Measurements from ENCODE around the gene CCDC126. TPM values are rescaled to one million over a fixed set of nuclear protein-coding genes. Genes with fewer than 3 reads are reported as not detected.

The CCDC126 gene
- total and polyA plus RNA-seq, 9 of the 15 experiments (the other 6 are each of a cell fraction or from before 2014, with no cell fraction given) = 3.0 to 16.2 (median 5.2) TPM

DNA sequence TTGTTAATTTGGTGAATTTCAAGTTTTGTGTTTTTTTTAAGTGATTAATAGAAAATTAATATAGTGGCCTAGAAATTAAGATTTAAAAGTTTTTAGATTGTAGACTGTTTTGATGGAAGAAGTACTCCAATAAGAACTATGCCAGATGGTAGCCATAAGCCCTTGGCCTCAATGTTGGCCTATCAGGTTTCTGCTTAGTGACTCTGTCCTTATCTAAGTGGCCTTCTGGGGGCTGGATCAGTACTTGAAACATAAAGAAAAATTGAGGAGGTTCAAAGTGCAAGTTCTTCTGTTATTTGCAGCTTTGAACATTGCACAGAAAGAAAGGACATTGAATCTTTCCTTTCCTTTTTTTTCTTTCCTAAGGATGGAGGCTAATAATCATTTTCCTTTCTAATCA, 9.9 kb downstream of the CCDC126 start:
- peak; percentile 38 to 67 (median 49) for DNase-seq (ENCODE audit: extremely low read depth in 1 of 4, low spot score in 3 of 4)
- Histone ChIP-seq H4K20me1 (replicated peaks; ENCODE audit: control insufficient read depth, insufficient read depth, low read length) (no peaks in the 10 kb centered on the region), H3K27me3 (ENCODE audit: control insufficient read depth in 2 of 2, insufficient read depth in 2 of 2, low read length in 2 of 2) (no peaks in the 10 kb centered on the region), H2AFZ (ENCODE audit: low read depth, low read length) (no peak overlapping the region), H3K4me2 (ENCODE audit: insufficient read depth, low read length) (no peak overlapping the region), H3K4me3 (no peak overlapping the region), H3K79me2 (ENCODE audit: control insufficient read depth, insufficient read depth, low read length) (no peaks in the 10 kb centered on the region), H3K27ac (ENCODE audit: extremely low read depth, low read depth, low read length) (no peak overlapping the region), H3K4me1 (replicated peaks in 1 of 2; ENCODE audit: control insufficient read depth in 2 of 2, insufficient read depth in 2 of 2, low read length in 2 of 2) (peaks cover 0 to 9% of the 10 kb centered on the region in 2 experiments; a peak in 2 of 5 replicates), H3K9me1 (ENCODE audit: control insufficient read depth, insufficient read depth, low read length) (no peaks in the 10 kb centered on the region), H3K9me3 (replicated peaks; ENCODE audit: control insufficient read depth, insufficient read depth, low read depth, low read length) (no peaks in the 10 kb centered on the region; the same call in 1 of the 2 replicates), H3K9ac (ENCODE audit: insufficient read depth in 1 of 2, low read depth in 2 of 2, low read length in 2 of 2) (no peak overlapping the region), H3K36me3 (ENCODE audit: control insufficient read depth, insufficient read depth, low read length) (no peaks in the 10 kb centered on the region)
- intact Hi-C loops (cut with micrococcal nuclease) = no loop called here
- ChIA-PET POLR2A (interaction anchor here (0.6 kb wide), 1 partner anchor 849 kb away, joined by 3 read pairs; no protein-coding TSS in a partner anchor), CTCF (ENCODE audit: low intra/inter-chr PET ratio) (no interaction called here)
- in situ Hi-C loops (cut with MboI) = no loop called here
- BruUV-seq (replicated peaks) = no TSS peak
- peak; percentile 79 for ATAC-seq
- peak; percentile 48 for FAIRE-seq
- TF ChIP-seq NR2C2 (CRISPR knock-in tag; IDR thresholded peaks at IDR 0.05) (no peak), NR2C2 (tag; IDR thresholded peaks at IDR 0.05) (peak; percentile 23; the same call in 1 of the 2 replicates), MAFF (IDR thresholded peaks at IDR 0.05; ENCODE audit: low read length) (no peak), TEAD4 (IDR thresholded peaks at IDR 0.05; ENCODE audit: low read length) (peak; percentile 52), TEAD4 (CRISPR knock-in tag; IDR thresholded peaks at IDR 0.05; ENCODE audit: borderline replicate concordance) (no peak), MTA1 (IDR thresholded peaks at IDR 0.05; ENCODE audit: borderline replicate concordance) (no peak), RBM25 (IDR thresholded peaks at IDR 0.05; ENCODE audit: low read depth, low read length, severe bottlenecking) (no peak), SRSF3 (IDR thresholded peaks at IDR 0.05; ENCODE audit: insufficient read depth, low read length) (no peak), ZNF695 (CRISPR knock-in tag; IDR thresholded peaks at IDR 0.05) (no peak), ARID1B (IDR thresholded peaks at IDR 0.05) (peak; percentile 37), NFYB (IDR thresholded peaks at IDR 0.05; ENCODE audit: extremely low read depth, insufficient read length) (peak; percentile 12), TAL1 (IDR thresholded peaks at IDR 0.05) (peak; percentile 32), SLC30A9 (CRISPR knock-in tag; IDR thresholded peaks at IDR 0.05) (no peak), RBM39 (optimal IDR thresholded peaks at IDR 0.05; ENCODE audit: low read depth, low read length) (no peak)
- TF ChIP-seq, protein P1, sequence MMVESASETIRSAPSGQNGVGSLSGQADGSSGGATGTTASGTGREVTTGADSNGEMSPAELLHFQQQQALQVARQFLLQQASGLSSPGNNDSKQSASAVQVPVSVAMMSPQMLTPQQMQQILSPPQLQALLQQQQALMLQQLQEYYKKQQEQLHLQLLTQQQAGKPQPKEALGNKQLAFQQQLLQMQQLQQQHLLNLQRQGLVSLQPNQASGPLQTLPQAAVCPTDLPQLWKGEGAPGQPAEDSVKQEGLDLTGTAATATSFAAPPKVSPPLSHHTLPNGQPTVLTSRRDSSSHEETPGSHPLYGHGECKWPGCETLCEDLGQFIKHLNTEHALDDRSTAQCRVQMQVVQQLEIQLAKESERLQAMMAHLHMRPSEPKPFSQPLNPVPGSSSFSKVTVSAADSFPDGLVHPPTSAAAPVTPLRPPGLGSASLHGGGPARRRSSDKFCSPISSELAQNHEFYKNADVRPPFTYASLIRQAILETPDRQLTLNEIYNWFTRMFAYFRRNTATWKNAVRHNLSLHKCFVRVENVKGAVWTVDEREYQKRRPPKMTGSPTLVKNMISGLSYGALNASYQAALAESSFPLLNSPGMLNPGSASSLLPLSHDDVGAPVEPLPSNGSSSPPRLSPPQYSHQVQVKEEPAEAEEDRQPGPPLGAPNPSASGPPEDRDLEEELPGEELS (CRISPR knock-in tag; IDR thresholded peaks at IDR 0.05; ENCODE audit: borderline replicate concordance) = no peak
- TF ChIP-seq, protein P2, sequence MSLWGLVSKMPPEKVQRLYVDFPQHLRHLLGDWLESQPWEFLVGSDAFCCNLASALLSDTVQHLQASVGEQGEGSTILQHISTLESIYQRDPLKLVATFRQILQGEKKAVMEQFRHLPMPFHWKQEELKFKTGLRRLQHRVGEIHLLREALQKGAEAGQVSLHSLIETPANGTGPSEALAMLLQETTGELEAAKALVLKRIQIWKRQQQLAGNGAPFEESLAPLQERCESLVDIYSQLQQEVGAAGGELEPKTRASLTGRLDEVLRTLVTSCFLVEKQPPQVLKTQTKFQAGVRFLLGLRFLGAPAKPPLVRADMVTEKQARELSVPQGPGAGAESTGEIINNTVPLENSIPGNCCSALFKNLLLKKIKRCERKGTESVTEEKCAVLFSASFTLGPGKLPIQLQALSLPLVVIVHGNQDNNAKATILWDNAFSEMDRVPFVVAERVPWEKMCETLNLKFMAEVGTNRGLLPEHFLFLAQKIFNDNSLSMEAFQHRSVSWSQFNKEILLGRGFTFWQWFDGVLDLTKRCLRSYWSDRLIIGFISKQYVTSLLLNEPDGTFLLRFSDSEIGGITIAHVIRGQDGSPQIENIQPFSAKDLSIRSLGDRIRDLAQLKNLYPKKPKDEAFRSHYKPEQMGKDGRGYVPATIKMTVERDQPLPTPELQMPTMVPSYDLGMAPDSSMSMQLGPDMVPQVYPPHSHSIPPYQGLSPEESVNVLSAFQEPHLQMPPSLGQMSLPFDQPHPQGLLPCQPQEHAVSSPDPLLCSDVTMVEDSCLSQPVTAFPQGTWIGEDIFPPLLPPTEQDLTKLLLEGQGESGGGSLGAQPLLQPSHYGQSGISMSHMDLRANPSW (CRISPR knock-in tag; IDR thresholded peaks at IDR 0.05) = no peak
- TF ChIP-seq, protein P3, sequence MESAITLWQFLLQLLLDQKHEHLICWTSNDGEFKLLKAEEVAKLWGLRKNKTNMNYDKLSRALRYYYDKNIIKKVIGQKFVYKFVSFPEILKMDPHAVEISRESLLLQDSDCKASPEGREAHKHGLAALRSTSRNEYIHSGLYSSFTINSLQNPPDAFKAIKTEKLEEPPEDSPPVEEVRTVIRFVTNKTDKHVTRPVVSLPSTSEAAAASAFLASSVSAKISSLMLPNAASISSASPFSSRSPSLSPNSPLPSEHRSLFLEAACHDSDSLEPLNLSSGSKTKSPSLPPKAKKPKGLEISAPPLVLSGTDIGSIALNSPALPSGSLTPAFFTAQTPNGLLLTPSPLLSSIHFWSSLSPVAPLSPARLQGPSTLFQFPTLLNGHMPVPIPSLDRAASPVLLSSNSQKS (CRISPR knock-in tag; IDR thresholded peaks at IDR 0.05) = no peak
